MCF 10A (cell line): ENCODE data around the gene MCOLN2. TPM values are rescaled to one million over a fixed set of nuclear protein-coding genes. Genes with fewer than 3 reads are reported as not detected.

Experiments used
- BruUV-seq: library from RNA; stranded (reverse); fragments of 400-500 nt; replicated peaks from 2 replicates; lab custom pipeline; 2021; lab: Mats Ljungman, UMichigan
- CTCF ChIA-PET: fragments of 300-600 bp; sonication (Branson Sonifier 250); formaldehyde crosslinking; extraction: SDS; loops from one replicate; lab custom pipeline; 2021; ENCODE audit warnings: antibody characterized with exemption, inconsistent platforms; lab: Yijun Ruan, JAX
- POLR2A ChIA-PET: fragments of 300-600, 350-650 bp; sonication (Branson Sonifier 250); formaldehyde crosslinking; extraction: SDS; loops from one replicate; lab custom pipeline; 2020; ENCODE audit warnings: antibody characterized with exemption, inconsistent platforms; lab: Yijun Ruan, JAX
- DNase-seq: peaks from one replicate; pipeline ENCODE4 v3.0.0-alpha.2; 2018; ENCODE audit not compliant: unreplicated experiment
- H3K27ac Mint-ChIP-seq: one replicate; pipeline ENCODE4 v1.8.0; 2022; ENCODE audit warnings: mild to moderate bottlenecking, low read depth, mixed read lengths; ENCODE audit not compliant: unreplicated experiment
- H3K27me3 Mint-ChIP-seq: one replicate; pipeline ENCODE4 v1.8.0; 2022; ENCODE audit warnings: mixed read lengths; ENCODE audit not compliant: insufficient read depth, unreplicated experiment
- H3K36me3 Mint-ChIP-seq: one replicate; pipeline ENCODE4 v1.8.0; 2022; ENCODE audit warnings: mild to moderate bottlenecking, moderate library complexity, mixed read lengths; ENCODE audit not compliant: insufficient read depth, unreplicated experiment
- H3K4me1 Mint-ChIP-seq: one replicate; pipeline ENCODE4 v1.8.0; 2022; ENCODE audit warnings: mixed read lengths; ENCODE audit not compliant: insufficient read depth, unreplicated experiment
- H3K4me3 Mint-ChIP-seq: one replicate; pipeline ENCODE4 v1.8.0; 2022; ENCODE audit warnings: mild to moderate bottlenecking, moderate library complexity, mixed read lengths; ENCODE audit not compliant: unreplicated experiment
- H3K9me3 Mint-ChIP-seq: one replicate; pipeline ENCODE4 v1.8.0; 2022; ENCODE audit warnings: mixed read lengths; ENCODE audit not compliant: unreplicated experiment
- intact Hi-C: fragments of 100-400 bp; cut with micrococcal nuclease; formaldehyde crosslinking; loops from 2 replicates; pipeline ENCODE4 v1.14.1; 2022
- total RNA-seq: library from RNA; stranded (reverse); gene quantifications from 2 replicates; pipeline ENCODE4 v1.2.3, GENCODE V29; 2022
- TF ChIP-seq, protein P1 (sequence below): fragments of 200-600 bp; IDR thresholded peaks from one replicate; pipeline ENCODE4 v1.8.0; 2022; ENCODE audit warnings: antibody characterized with exemption, mild to moderate bottlenecking; ENCODE audit not compliant: unreplicated experiment

The MCOLN2 gene
- total RNA-seq, 1 experiment from 2014 or later = 3.0 TPM

- Mint-ChIP-seq H3K4me3 (no peak overlapping the region), H3K36me3 (no peaks in the 10 kb centered on the region), H3K27me3 (no peaks in the 10 kb centered on the region), H3K27ac (no peak overlapping the region), H3K4me1 (peaks cover 6% of the 10 kb centered on the region), H3K9me3 (no peaks in the 10 kb centered on the region)
- POLR2A ChIA-PET = no interaction called here
- DNase-seq = no peak
- CTCF ChIA-PET = interaction anchor here (0.7 to 6.1 kb wide), 3 partner anchors 11 to 298 kb away, joined by 3 to 62 read pairs (median 4); no protein-coding TSS in a partner anchor
- TF ChIP-seq, protein P1, sequence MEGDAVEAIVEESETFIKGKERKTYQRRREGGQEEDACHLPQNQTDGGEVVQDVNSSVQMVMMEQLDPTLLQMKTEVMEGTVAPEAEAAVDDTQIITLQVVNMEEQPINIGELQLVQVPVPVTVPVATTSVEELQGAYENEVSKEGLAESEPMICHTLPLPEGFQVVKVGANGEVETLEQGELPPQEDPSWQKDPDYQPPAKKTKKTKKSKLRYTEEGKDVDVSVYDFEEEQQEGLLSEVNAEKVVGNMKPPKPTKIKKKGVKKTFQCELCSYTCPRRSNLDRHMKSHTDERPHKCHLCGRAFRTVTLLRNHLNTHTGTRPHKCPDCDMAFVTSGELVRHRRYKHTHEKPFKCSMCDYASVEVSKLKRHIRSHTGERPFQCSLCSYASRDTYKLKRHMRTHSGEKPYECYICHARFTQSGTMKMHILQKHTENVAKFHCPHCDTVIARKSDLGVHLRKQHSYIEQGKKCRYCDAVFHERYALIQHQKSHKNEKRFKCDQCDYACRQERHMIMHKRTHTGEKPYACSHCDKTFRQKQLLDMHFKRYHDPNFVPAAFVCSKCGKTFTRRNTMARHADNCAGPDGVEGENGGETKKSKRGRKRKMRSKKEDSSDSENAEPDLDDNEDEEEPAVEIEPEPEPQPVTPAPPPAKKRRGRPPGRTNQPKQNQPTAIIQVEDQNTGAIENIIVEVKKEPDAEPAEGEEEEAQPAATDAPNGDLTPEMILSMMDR = no peak
- no TSS peak for BruUV-seq
- intact Hi-C loops = no loop called here
These were observed 40.8 kb downstream of the MCOLN2 start for GRCh38 chr1:84956097-84956496.

GRCh38 chr1:84949664-84950063, 47.2 kb downstream of the MCOLN2 start:
- TF ChIP-seq, protein P1 = no peak
- DNase-seq = no peak
- H3K9me3 Mint-ChIP-seq = no peaks in the 10 kb centered on the region
- intact Hi-C loops = loop anchor here (10.0 kb wide), 1 partner anchor 1065 kb away; no protein-coding TSS in a partner anchor
- H3K36me3 Mint-ChIP-seq = no peaks in the 10 kb centered on the region
- BruUV-seq = no TSS peak
- no peak overlapping the region for H3K27ac Mint-ChIP-seq
- H3K27me3 Mint-ChIP-seq = no peaks in the 10 kb centered on the region
- H3K4me3 Mint-ChIP-seq = no peak overlapping the region
- POLR2A ChIA-PET = interaction anchor here (1.3 to 3.3 kb wide), 2 partner anchors 8 to 309 kb away, joined by 3 to 13 read pairs; partner anchors contain the start of gene C1orf52
- CTCF ChIA-PET = interaction anchor here (0.7 to 9.9 kb wide), 4 partner anchors 9 to 311 kb away, joined by 3 to 111 read pairs (median 10); partner anchors contain the start of gene C1orf52
- peaks cover 7% of the 10 kb centered on the region for H3K4me1 Mint-ChIP-seq

GRCh38 chr1:84947536-84948410, 49.1 kb downstream of the MCOLN2 start:
- H3K27me3 Mint-ChIP-seq = peaks cover 9% of the 10 kb centered on the region
- no peak overlapping the region for H3K27ac Mint-ChIP-seq
- H3K9me3 Mint-ChIP-seq = no peaks in the 10 kb centered on the region
- H3K4me1 Mint-ChIP-seq = peaks cover 7% of the 10 kb centered on the region
- TF ChIP-seq, protein P1 = no peak
- intact Hi-C loops = loop anchor here (10.0 kb wide), 1 partner anchor 1067 kb away; no protein-coding TSS in a partner anchor
- CTCF ChIA-PET = interaction anchor here (0.6 to 9.9 kb wide), 13 partner anchors 11 to 1044 kb away, joined by 3 to 111 read pairs (median 4); partner anchors contain the start of gene C1orf52
- BruUV-seq = no TSS peak
- DNase-seq = no peak
- no peak overlapping the region for H3K4me3 Mint-ChIP-seq
- POLR2A ChIA-PET = interaction anchor here (0.6 to 3.3 kb wide), 3 partner anchors 13 to 1834 kb away, joined by 3 to 13 read pairs (median 4); partner anchors contain the start of gene C1orf52
- no peaks in the 10 kb centered on the region for H3K36me3 Mint-ChIP-seq

DNA sequence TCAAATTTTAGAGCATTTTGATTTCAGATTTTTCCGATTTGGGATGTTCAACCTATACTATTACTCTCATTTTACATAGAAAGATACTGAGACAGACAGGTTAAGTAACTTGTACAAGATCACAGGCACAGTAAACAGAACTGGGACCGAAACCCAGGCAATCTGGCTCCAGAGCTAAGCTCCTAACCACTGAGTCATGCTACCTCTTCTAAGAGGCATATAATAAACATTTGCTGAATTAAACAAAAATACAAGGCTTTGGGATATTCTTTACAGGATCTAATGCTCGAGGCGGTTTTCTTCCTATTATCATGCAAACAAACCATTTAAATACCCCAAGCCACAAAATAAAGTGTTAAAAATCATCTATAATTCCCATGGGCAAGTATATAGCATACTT, 50.3 kb downstream of the MCOLN2 start:
- no TSS peak for BruUV-seq
- ChIA-PET CTCF (interaction anchor here (0.6 to 9.9 kb wide), 9 partner anchors 12 to 794 kb away, joined by 3 to 111 read pairs (median 4); partner anchors contain the start of gene C1orf52), POLR2A (interaction anchor here (3.3 kb wide), 1 partner anchor 312 kb away, joined by 13 read pairs; the partner anchor contains the start of gene C1orf52)
- TF ChIP-seq, protein P1 = no peak
- H3K4me3 Mint-ChIP-seq = no peak overlapping the region
- intact Hi-C loops = loop anchor here (10.0 kb wide), 1 partner anchor 1068 kb away; no protein-coding TSS in a partner anchor
- H3K9me3 Mint-ChIP-seq = no peaks in the 10 kb centered on the region
- no peak overlapping the region for H3K27ac Mint-ChIP-seq
- no peak for DNase-seq
- H3K4me1 Mint-ChIP-seq = peaks cover 7% of the 10 kb centered on the region
- no peaks in the 10 kb centered on the region for H3K36me3 Mint-ChIP-seq
- H3K27me3 Mint-ChIP-seq = peaks cover 14% of the 10 kb centered on the region
